Activated B cell treated with CpG ODN at 0.5 μM for 24 hours (primary cell): ENCODE results near the gene HSFX1. TPM values are rescaled to one million over a fixed set of nuclear protein-coding genes. Genes with fewer than 3 reads are reported as not detected.
"Not testable (repeated sequence)": the region's sequence is repeated elsewhere in the genome, so short reads cannot be mapped to it uniquely, and the experiment has no call there.

Source experiments
- ATAC-seq: fragments of 200-7000 bp; cut with Tn5 transposase; one replicate; pipeline ENCODE4 v1.10.0; 2021; ENCODE audit warnings: low read depth, mild to moderate bottlenecking, moderate library complexity
- CTCF ChIA-PET: fragments of 350-600 bp; sonication (Branson Sonifier 250); formaldehyde crosslinking; loops from one replicate; lab custom pipeline; 2021; ENCODE audit warnings: antibody characterized with exemption; lab: Charles Lee
- POLR2A ChIA-PET: fragments of 350-600 bp; sonication (Branson Sonifier 250); formaldehyde crosslinking; loops from one replicate; lab custom pipeline; 2021; ENCODE audit warnings: antibody characterized with exemption; lab: Charles Lee
- DNase-seq: peaks from one replicate; pipeline ENCODE4 v3.0.0; 2022
- H3K27ac Mint-ChIP-seq: one replicate; pipeline ENCODE4 v1.8.0; 2020; ENCODE audit warnings: mixed read lengths
- H3K27me3 Mint-ChIP-seq: one replicate; pipeline ENCODE4 v1.8.0; 2021; ENCODE audit warnings: mixed read lengths
- H3K36me3 Mint-ChIP-seq: one replicate; pipeline ENCODE4 v1.8.0; 2021; ENCODE audit warnings: low read depth, mixed read lengths
- H3K4me1 Mint-ChIP-seq: one replicate; pipeline ENCODE4 v1.8.0; 2021; ENCODE audit warnings: mixed read lengths
- H3K4me3 Mint-ChIP-seq: one replicate; pipeline ENCODE4 v1.8.0; 2020; ENCODE audit warnings: mild to moderate bottlenecking, mixed read lengths
- H3K9me3 Mint-ChIP-seq: one replicate; pipeline ENCODE4 v1.8.0; 2020; ENCODE audit warnings: mixed read lengths
- CTCF ChIP-seq: fragments of 200-600 bp; IDR thresholded peaks from one replicate; pipeline ENCODE4 v1.8.0; 2022; ENCODE audit warnings: antibody characterized with exemption, mild to moderate bottlenecking
- intact Hi-C: fragments of 100-400 bp; cut with micrococcal nuclease; formaldehyde crosslinking; loops from one replicate; pipeline ENCODE4 v1.15.1; 2024
- total RNA-seq: library from RNA; stranded (reverse); gene quantifications from 2 replicates; pipeline ENCODE4 v1.2.3, GENCODE V29; 2022

HSFX1 gene
- total RNA-seq, 1 donor from 2014 or later, result 1.1 TPM

DNA sequence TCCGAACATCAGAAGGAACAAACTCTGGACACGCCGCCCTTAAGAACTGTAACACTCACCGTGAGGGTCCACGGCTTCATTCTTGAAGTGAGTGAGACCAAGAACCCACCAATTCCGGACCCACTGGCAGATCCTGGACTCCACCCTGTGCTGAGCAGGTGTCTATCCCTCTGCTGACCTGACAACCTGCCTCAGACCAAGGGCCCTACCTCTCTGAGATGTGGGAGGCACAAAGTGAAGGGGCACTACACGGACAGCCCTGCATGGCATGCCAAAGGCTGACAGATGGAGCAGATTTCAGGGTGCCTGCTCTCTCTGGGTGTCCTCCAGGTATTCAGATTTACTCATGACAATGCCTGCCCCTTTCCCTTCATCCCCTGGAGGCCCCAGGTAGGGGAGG, 14.0 kb upstream of the HSFX1 start:
- ATAC-seq, result no peak
- no peak overlapping the region for H3K27ac Mint-ChIP-seq
- no peak for TF ChIP-seq CTCF
- no peak overlapping the region for H3K4me3 Mint-ChIP-seq
- POLR2A ChIA-PET, result no interaction called here
- no peaks in the 10 kb centered on the region for H3K4me1 Mint-ChIP-seq
- intact Hi-C loops, result no loop called here
- DNase-seq, result no peak
- CTCF ChIA-PET, result no interaction called here
- H3K27me3 Mint-ChIP-seq, result peaks cover 3% of the 10 kb centered on the region
- H3K9me3 Mint-ChIP-seq, result no peaks in the 10 kb centered on the region
- H3K36me3 Mint-ChIP-seq, result no peaks in the 10 kb centered on the region

DNA sequence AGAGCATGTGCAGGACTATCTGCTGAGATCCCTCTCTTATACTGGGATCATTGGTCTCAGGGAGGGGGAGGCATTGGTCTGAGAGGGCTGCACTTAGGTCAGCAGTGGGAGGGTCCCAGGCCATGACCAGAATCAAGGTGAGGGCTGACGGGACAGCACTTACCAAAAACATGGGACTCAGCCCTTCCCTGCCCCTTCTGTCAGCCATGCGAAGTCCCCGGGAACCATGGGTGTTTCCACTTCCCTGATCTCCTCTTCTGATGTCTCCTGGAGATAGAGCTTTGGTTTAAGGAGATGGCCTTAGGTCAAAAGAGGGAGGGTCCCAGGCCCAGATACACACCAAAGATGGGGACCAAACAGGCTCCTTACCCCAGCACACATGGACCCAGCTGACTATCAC, 12.9 kb upstream of the HSFX1 start:
- Mint-ChIP-seq H3K27ac (no peak overlapping the region), H3K4me3 (no peak overlapping the region), H3K4me1 (no peaks in the 10 kb centered on the region), H3K36me3 (no peaks in the 10 kb centered on the region), H3K9me3 (no peaks in the 10 kb centered on the region), H3K27me3 (peaks cover 3% of the 10 kb centered on the region)
- intact Hi-C loops, result no loop called here
- ChIA-PET POLR2A (no interaction called here), CTCF (no interaction called here)
- ATAC-seq (no peak), DNase-seq (no peak)
- TF ChIP-seq CTCF, result no peak

- CTCF ChIA-PET, ATAC-seq, POLR2A ChIA-PET, DNase-seq, H3K9me3 Mint-ChIP-seq, H3K4me3 Mint-ChIP-seq, intact Hi-C loops, H3K4me1 Mint-ChIP-seq, H3K36me3 Mint-ChIP-seq, H3K27me3 Mint-ChIP-seq, H3K27ac Mint-ChIP-seq: not testable (repeated sequence)
These were observed 11.8 kb upstream of the HSFX1 start for GRCh38 chrX:149761858-149762674.

GRCh38 chrX:149762696-149763614, 10.9 kb upstream of the HSFX1 start:
- ATAC-seq (no peak), DNase-seq (no peak)
- H3K36me3 Mint-ChIP-seq, result no peaks in the 10 kb centered on the region
- no peak for TF ChIP-seq CTCF
- intact Hi-C loops, result no loop called here
- H3K4me1 Mint-ChIP-seq, result no peaks in the 10 kb centered on the region
- POLR2A ChIA-PET, result no interaction called here
- CTCF ChIA-PET, result no interaction called here
- H3K9me3 Mint-ChIP-seq, result no peaks in the 10 kb centered on the region
- no peak overlapping the region for H3K27ac Mint-ChIP-seq
- peaks cover 3% of the 10 kb centered on the region for H3K27me3 Mint-ChIP-seq
- no peak overlapping the region for H3K4me3 Mint-ChIP-seq

DNA sequence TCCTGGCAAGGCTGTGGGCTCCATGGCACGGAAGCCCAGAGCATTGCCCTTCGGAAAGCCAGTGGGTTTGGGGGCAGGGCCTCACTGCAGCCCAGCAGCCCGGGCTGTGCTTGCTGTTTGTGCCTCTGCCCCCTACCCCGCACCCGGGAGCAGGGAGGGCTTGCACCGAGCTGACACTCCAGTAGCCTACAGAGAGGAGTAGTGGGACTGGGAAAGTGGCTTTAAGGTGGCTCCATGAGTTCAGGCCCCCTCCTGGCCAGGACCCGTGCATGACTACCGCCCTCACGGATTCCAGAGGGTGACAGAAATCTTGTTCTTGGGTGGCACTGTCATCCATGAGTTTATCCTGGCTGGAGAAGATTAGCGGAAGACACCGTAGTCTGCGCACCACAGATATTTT, 3.5 kb upstream of the HSFX1 start:
- intact Hi-C loops, H3K9me3 Mint-ChIP-seq, H3K4me1 Mint-ChIP-seq, H3K27ac Mint-ChIP-seq, H3K4me3 Mint-ChIP-seq, ATAC-seq, H3K27me3 Mint-ChIP-seq, H3K36me3 Mint-ChIP-seq, POLR2A ChIA-PET, CTCF ChIA-PET, DNase-seq: not testable (repeated sequence)

DNA sequence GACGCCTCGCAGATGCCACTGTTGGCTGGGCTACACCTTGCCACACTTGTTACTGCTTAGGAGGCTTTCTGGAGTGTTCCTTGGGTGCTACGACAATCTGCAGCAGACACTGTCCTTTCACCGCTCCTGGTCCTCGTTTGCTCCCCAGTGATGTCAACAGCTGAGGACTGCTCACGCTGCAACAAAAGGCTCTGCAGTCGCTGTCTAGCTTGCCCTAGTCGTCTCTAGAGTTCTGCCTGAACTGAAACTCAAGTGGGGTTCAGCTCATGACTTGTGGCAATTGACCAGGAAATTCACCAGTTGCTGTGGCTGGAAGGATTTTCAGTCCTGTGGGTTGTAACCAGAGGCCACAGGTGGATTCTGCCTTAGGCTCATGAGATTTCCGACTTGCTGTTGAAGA, 842 bp upstream of the HSFX1 start:
- POLR2A ChIA-PET, CTCF ChIA-PET, DNase-seq, H3K36me3 Mint-ChIP-seq, intact Hi-C loops, H3K4me3 Mint-ChIP-seq, H3K27ac Mint-ChIP-seq, H3K9me3 Mint-ChIP-seq, H3K27me3 Mint-ChIP-seq, H3K4me1 Mint-ChIP-seq, ATAC-seq: not testable (repeated sequence)

GRCh38 chrX:149777999-149778398, 4.1 kb downstream of the HSFX1 start:
- ATAC-seq, intact Hi-C loops: not testable (repeated sequence)

GRCh38 chrX:149781727-149782126, 7.9 kb downstream of the HSFX1 start, which contains the start of gene MAGEA9:
TSS of gene MAGEA9 (plus strand) at chrX:149781930. CDS start at chrX:149786211, 4,281 bp downstream.
- H3K9me3 Mint-ChIP-seq, ATAC-seq, intact Hi-C loops, POLR2A ChIA-PET, H3K4me3 Mint-ChIP-seq, H3K4me1 Mint-ChIP-seq, DNase-seq, H3K27me3 Mint-ChIP-seq, CTCF ChIA-PET, H3K36me3 Mint-ChIP-seq, H3K27ac Mint-ChIP-seq: not testable (repeated sequence)

More at GRCh38 chrX:149777999-149778398, 4.1 kb downstream of the HSFX1 start:
- DNase-seq, H3K27ac Mint-ChIP-seq, CTCF ChIA-PET, POLR2A ChIA-PET, H3K9me3 Mint-ChIP-seq, H3K36me3 Mint-ChIP-seq, H3K4me3 Mint-ChIP-seq, H3K4me1 Mint-ChIP-seq, H3K27me3 Mint-ChIP-seq: not testable (repeated sequence)

GRCh38 chrX:149795531-149795930, 21.7 kb downstream of the HSFX1 start:
- H3K36me3 Mint-ChIP-seq, H3K27ac Mint-ChIP-seq, H3K4me1 Mint-ChIP-seq, DNase-seq, intact Hi-C loops, CTCF ChIA-PET, H3K27me3 Mint-ChIP-seq, H3K9me3 Mint-ChIP-seq, POLR2A ChIA-PET, ATAC-seq, H3K4me3 Mint-ChIP-seq: not testable (repeated sequence)
